Neural cell (in vitro differentiated cells): ENCODE data around the gene CHL1.
A peak's percentile ranks its signal among the peaks of the same experiment; 100 is the strongest.

Source experiments
- CTCF ChIP-seq: fragments of 450-650 bp; IDR thresholded peaks from 2 replicates; pipeline ENCODE4 v1.5.1; 2014; ENCODE audit warnings: antibody characterized with exemption, mild to moderate bottlenecking, moderate library complexity; ENCODE audit not compliant: poor library complexity, severe bottlenecking
- EP300 ChIP-seq: fragments of 450-650 bp; conservative IDR thresholded peaks from 2 replicates; pipeline ENCODE4 v1.6.1; 2014; ENCODE audit warnings: antibody characterized with exemption, mild to moderate bottlenecking, moderate library complexity; ENCODE audit not compliant: poor library complexity, severe bottlenecking
- EZH2 ChIP-seq: fragments of 200-600, 300-800 bp; shearing (Covaris generic), sonication (generic); IDR thresholded peaks from 2 replicates; pipeline ENCODE4 v1.6.1; 2014; ENCODE audit warnings: antibody characterized with exemption, low read length, borderline replicate concordance, mild to moderate bottlenecking; ENCODE audit not compliant: insufficient read depth, poor library complexity, severe bottlenecking
- TF ChIP-seq, protein P1 (sequence below): IDR thresholded peaks from 2 replicates; pipeline ENCODE4 v1.6.1; 2012; ENCODE audit warnings: borderline replicate concordance

GRCh38 chr3:199835-200234, 3.3 kb downstream of the CHL1 start:
- TF ChIP-seq CTCF (no peak), EP300 (peak; percentile 88), EZH2 (no peak)
- TF ChIP-seq, protein P1, sequence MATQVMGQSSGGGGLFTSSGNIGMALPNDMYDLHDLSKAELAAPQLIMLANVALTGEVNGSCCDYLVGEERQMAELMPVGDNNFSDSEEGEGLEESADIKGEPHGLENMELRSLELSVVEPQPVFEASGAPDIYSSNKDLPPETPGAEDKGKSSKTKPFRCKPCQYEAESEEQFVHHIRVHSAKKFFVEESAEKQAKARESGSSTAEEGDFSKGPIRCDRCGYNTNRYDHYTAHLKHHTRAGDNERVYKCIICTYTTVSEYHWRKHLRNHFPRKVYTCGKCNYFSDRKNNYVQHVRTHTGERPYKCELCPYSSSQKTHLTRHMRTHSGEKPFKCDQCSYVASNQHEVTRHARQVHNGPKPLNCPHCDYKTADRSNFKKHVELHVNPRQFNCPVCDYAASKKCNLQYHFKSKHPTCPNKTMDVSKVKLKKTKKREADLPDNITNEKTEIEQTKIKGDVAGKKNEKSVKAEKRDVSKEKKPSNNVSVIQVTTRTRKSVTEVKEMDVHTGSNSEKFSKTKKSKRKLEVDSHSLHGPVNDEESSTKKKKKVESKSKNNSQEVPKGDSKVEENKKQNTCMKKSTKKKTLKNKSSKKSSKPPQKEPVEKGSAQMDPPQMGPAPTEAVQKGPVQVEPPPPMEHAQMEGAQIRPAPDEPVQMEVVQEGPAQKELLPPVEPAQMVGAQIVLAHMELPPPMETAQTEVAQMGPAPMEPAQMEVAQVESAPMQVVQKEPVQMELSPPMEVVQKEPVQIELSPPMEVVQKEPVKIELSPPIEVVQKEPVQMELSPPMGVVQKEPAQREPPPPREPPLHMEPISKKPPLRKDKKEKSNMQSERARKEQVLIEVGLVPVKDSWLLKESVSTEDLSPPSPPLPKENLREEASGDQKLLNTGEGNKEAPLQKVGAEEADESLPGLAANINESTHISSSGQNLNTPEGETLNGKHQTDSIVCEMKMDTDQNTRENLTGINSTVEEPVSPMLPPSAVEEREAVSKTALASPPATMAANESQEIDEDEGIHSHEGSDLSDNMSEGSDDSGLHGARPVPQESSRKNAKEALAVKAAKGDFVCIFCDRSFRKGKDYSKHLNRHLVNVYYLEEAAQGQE, result peak; percentile 15
